ENCODE data around the gene ATP6V1D. TPM values are rescaled to one million over a fixed set of nuclear protein-coding genes. Genes with fewer than 3 reads are reported as not detected.

ATP6V1D gene
- total RNA-seq, 2 donors from 2014 or later, result 39.7 to 40.9 TPM

DNA sequence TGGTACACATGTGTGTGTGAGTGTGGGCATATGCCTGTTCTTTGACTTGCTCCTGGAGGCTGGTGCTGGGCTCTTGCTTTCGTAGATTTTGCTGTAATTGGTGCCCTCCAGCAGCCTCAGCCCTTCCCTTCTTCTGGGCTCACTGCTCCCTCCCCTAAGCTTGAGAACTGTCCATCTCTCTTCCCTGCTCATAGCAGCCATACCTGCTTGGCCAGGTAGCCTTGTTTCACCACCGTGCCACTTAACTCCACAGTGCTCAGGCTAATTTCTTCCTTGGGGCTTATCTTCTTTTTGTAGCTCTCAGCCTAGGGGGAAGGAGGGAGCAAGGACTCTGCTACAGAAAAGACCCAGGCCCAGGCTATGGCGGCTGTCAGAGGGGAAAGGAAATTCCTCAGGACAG is 32.5 kb upstream of the ATP6V1D start:
- DNase-seq (no peak), ATAC-seq (no peak)
- H3K9me3 ChIP-seq, result no peaks in the 10 kb centered on the region
- 82% methylated on average over 3 of the region's 3 CpGs for WGBS, 2 donors
- no peak overlapping the region for H3K27ac ChIP-seq
- H3K36me3 ChIP-seq (replicated peaks in 1 of 2; ENCODE audit: insufficient read depth in 1 of 2, low read depth in 2 of 2), result no peaks in the 10 kb centered on the region
- TF ChIP-seq, protein P1, sequence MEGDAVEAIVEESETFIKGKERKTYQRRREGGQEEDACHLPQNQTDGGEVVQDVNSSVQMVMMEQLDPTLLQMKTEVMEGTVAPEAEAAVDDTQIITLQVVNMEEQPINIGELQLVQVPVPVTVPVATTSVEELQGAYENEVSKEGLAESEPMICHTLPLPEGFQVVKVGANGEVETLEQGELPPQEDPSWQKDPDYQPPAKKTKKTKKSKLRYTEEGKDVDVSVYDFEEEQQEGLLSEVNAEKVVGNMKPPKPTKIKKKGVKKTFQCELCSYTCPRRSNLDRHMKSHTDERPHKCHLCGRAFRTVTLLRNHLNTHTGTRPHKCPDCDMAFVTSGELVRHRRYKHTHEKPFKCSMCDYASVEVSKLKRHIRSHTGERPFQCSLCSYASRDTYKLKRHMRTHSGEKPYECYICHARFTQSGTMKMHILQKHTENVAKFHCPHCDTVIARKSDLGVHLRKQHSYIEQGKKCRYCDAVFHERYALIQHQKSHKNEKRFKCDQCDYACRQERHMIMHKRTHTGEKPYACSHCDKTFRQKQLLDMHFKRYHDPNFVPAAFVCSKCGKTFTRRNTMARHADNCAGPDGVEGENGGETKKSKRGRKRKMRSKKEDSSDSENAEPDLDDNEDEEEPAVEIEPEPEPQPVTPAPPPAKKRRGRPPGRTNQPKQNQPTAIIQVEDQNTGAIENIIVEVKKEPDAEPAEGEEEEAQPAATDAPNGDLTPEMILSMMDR (IDR thresholded peaks at IDR 0.05), result no peak
- TF ChIP-seq POLR2A (IDR thresholded peaks at IDR 0.05), result no peak
- H3K27me3 ChIP-seq, result no peaks in the 10 kb centered on the region
- H3K4me3 ChIP-seq, result no peak overlapping the region
- no peaks in the 10 kb centered on the region for H3K4me1 ChIP-seq
- intact Hi-C loops (cut with DNase I), result no loop called here

DNA sequence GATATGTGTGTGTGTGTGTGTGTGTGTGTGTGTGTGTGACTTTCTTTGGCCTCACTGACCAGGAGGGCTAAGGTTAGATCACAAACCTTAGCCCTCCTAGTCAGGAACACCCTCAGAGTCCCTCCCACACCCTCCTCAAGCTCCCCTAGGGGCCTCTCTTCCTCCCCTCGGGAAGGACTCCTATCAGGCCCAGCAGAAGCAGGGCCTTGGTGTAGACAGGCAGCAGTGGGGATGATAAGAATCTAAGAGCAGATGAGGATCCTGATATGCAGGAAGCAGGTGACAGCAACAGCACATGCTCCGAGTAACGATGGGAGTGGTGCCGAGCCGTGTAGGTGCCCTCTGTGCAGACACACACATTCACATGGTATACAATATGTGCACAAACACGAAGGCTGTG is 31.7 kb upstream of the ATP6V1D start:
- 75 to 77% methylated on average over 5 to 6 of the region's 6 CpGs for WGBS, 2 donors
- H3K4me1 ChIP-seq, result peaks cover under 1% of the 10 kb centered on the region

DNA sequence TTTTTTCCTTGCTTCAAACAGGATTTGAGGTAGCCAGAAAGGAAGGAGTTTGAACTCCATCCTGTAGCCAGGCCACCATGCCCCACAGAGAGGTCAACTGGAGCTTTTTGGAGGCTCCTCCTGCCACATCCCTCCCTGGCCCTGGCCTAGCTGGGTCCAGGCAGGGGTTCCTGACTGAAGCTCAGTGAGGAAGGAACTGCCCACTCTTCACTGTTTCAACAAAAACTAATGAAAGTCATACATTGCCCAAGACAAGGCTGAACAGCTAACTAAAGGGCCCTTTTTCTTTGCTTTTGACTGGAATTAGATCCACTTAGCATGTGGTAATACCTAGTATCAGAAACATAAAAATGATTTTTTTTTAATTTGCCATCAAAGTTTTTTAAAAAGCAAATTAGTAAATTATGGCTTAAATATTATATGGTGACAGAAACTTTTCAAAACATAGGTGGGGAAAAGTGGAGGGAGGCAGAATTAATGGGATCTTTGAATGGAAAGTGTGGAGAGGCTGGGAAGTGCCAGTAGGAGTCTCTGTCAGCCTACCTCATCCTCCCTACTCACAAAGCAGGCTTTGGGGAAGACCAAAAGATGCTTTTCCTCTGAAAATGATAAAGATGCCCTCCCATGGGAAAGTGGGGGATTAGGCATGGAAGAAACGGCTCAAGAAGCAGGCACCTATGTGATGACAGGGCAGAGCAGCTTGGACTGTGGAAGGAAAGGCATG is 30.4 kb upstream of the ATP6V1D start:
- DNase-seq, result no peak
- H3K4me3 ChIP-seq, result no peak overlapping the region
- H3K4me1 ChIP-seq, result peaks cover 13% of the 10 kb centered on the region
- intact Hi-C loops (cut with DNase I), result no loop called here
- ATAC-seq, result no peak
- no peaks in the 10 kb centered on the region for H3K27me3 ChIP-seq
- TF ChIP-seq, protein P1 (IDR thresholded peaks at IDR 0.05), result no peak
- no peak for TF ChIP-seq POLR2A (IDR thresholded peaks at IDR 0.05)
- H3K9me3 ChIP-seq, result no peaks in the 10 kb centered on the region
- 83 to 88% methylated on average over 1 of the region's 1 CpG for WGBS, 2 donors
- peaks cover 0 to 1% of the 10 kb centered on the region in 2 donors for H3K36me3 ChIP-seq (replicated peaks in 1 of 2; ENCODE audit: insufficient read depth in 1 of 2, low read depth in 2 of 2)
- H3K27ac ChIP-seq, result no peak overlapping the region

More for the DNA sequence above, 31.7 kb upstream of the ATP6V1D start:
- H3K27ac ChIP-seq, result no peak overlapping the region
- H3K27me3 ChIP-seq, result no peaks in the 10 kb centered on the region
- TF ChIP-seq POLR2A (IDR thresholded peaks at IDR 0.05), result no peak
- TF ChIP-seq, protein P1 (IDR thresholded peaks at IDR 0.05), result no peak
- no peak for ATAC-seq
- no peaks in the 10 kb centered on the region for H3K9me3 ChIP-seq
- peaks cover 0 to 1% of the 10 kb centered on the region in 2 donors for H3K36me3 ChIP-seq (replicated peaks in 1 of 2; ENCODE audit: insufficient read depth in 1 of 2, low read depth in 2 of 2)
- intact Hi-C loops (cut with DNase I), result no loop called here
- no peak for DNase-seq
- no peak overlapping the region for H3K4me3 ChIP-seq

DNA sequence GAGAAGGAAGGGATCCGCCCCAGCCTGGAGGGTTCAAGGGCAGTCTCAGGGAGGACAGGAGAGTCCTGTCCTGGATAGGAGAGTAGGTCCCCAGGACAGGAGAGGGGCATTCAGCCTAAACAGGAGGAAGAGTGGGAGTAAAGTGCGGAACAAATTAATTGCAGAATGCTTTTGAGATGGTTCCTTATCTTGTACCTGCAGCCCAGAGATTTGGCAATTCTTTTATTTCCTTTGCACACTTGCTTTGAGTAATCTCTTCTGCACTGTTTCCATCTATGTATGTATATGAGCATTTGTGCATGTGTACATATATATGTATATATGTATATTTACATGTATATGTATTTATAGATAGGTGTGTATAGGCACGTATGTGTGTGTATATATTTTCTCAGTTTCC is 29.7 kb upstream of the ATP6V1D start:
- 84 to 88% methylated on average over 3 of the region's 3 CpGs for WGBS, 2 donors
- no peaks in the 10 kb centered on the region for H3K27me3 ChIP-seq

More for the DNA sequence above, 29.7 kb upstream of the ATP6V1D start:
- DNase-seq (no peak), ATAC-seq (no peak)
- TF ChIP-seq, protein P1 (IDR thresholded peaks at IDR 0.05), result no peak
- H3K9me3 ChIP-seq, result no peaks in the 10 kb centered on the region
- H3K36me3 ChIP-seq (replicated peaks in 1 of 2; ENCODE audit: insufficient read depth in 1 of 2, low read depth in 2 of 2), result peaks cover 0 to 5% of the 10 kb centered on the region in 2 donors
- no peak overlapping the region for H3K27ac ChIP-seq
- intact Hi-C loops (cut with DNase I), result no loop called here
- peaks cover 14% of the 10 kb centered on the region for H3K4me1 ChIP-seq
- no peak overlapping the region for H3K4me3 ChIP-seq
